SU-DHL-6 (cell line): Measurements from ENCODE around the gene RTEL1.

Experiments used
- H2AFZ ChIP-seq: fragments of 200-600 bp; sonication (generic); 2 replicates; pipeline ENCODE4 v1.6.1; 2014; ENCODE audit warnings: low read depth, mild to moderate bottlenecking, moderate library complexity, mixed read lengths, antibody characterized with exemption, low read length; ENCODE audit not compliant: severe bottlenecking
- H3F3A ChIP-seq: fragments of 200-600 bp; shearing (Covaris generic); 2 replicates; pipeline ENCODE4 v1.6.0; 2016; ENCODE audit warnings: antibody characterized with exemption, mild to moderate bottlenecking; ENCODE audit not compliant: insufficient read depth
- H3K27ac ChIP-seq: fragments of 200-600 bp; sonication (generic); 2 replicates; pipeline ENCODE4 v1.5.1; 2016; ENCODE audit warnings: low read depth, mild to moderate bottlenecking, low read length, moderate library complexity, mixed read lengths
- H3K27me3 ChIP-seq: fragments of 200-600 bp; sonication (generic), shearing (Covaris generic); 2 replicates; pipeline ENCODE4 v1.6.0; 2014; ENCODE audit warnings: mild to moderate bottlenecking, low read length
- H3K36me3 ChIP-seq: fragments of 200-600 bp; sonication (generic); 2 replicates; pipeline ENCODE4 v1.6.1; 2014; ENCODE audit warnings: mild to moderate bottlenecking, low read length, mixed read lengths
- H3K4me2 ChIP-seq: fragments of 300-600, 200-600 bp; shearing (Covaris generic), sonication (generic); 2 replicates; pipeline ENCODE4 v1.6.0; 2014; ENCODE audit warnings: low read length, low read depth, mild to moderate bottlenecking; ENCODE audit not compliant: poor library complexity, severe bottlenecking
- H3K4me3 ChIP-seq: fragments of 200-600 bp; sonication (generic); 2 replicates; pipeline ENCODE4 v1.5.1; 2014; ENCODE audit warnings: antibody characterized with exemption, low read length, mild to moderate bottlenecking, mixed read lengths; ENCODE audit not compliant: insufficient read depth, poor library complexity, severe bottlenecking
- H3K79me2 ChIP-seq: fragments of 200-600 bp; sonication (generic); 2 replicates; pipeline ENCODE4 v1.6.1; 2014; ENCODE audit warnings: mild to moderate bottlenecking, low read length, moderate library complexity; ENCODE audit not compliant: insufficient read depth
- H3K9ac ChIP-seq: fragments of 200-600 bp; sonication (generic); 2 replicates; pipeline ENCODE4 v1.7.0; 2014; ENCODE audit warnings: mild to moderate bottlenecking, low read length
- H3K9me2 ChIP-seq: fragments of 200-600 bp; sonication (generic); replicated peaks from 2 replicates; pipeline ENCODE4 v1.6.1; 2014; ENCODE audit warnings: low read length; ENCODE audit not compliant: insufficient read depth
- H3K9me3 ChIP-seq: fragments of 200-600 bp; sonication (generic); 2 replicates; pipeline ENCODE4 v1.6.1; 2014; ENCODE audit warnings: low read length, mixed read lengths; ENCODE audit not compliant: insufficient read depth
- H4K20me1 ChIP-seq: fragments of 200-600 bp; sonication (generic); 2 replicates; pipeline ENCODE4 v1.6.1; 2014; ENCODE audit warnings: low read depth, mild to moderate bottlenecking, antibody characterized with exemption, low read length, moderate library complexity, mixed read lengths
- EZH2phosphoT487 ChIP-seq: fragments of 200-600 bp; sonication (generic), shearing (Covaris generic); conservative IDR thresholded peaks from 2 replicates; pipeline ENCODE4 v1.6.1; 2018; ENCODE audit warnings: mild to moderate bottlenecking, antibody characterized with exemption, low read length, moderate library complexity, mixed read lengths
- TF ChIP-seq, protein P1 (sequence below): fragments of 200-600 bp; sonication (generic); IDR thresholded peaks from one replicate; pipeline ENCODE4 v1.5.1; 2017; ENCODE audit warnings: antibody characterized with exemption, mild to moderate bottlenecking, low read length, moderate library complexity; ENCODE audit not compliant: insufficient read depth, poor library complexity, severe bottlenecking

The RTEL1 gene

GRCh38 chr20:63693083-63693732 lies 35.1 kb downstream of the RTEL1 start:
- H3K79me2 ChIP-seq = no peaks in the 10 kb centered on the region
- H3F3A ChIP-seq = no peaks in the 10 kb centered on the region
- H3K4me2 ChIP-seq = no peak overlapping the region
- H3K9me3 ChIP-seq = no peaks in the 10 kb centered on the region
- no peaks in the 10 kb centered on the region for H3K27me3 ChIP-seq
- H2AFZ ChIP-seq = no peak overlapping the region
- no peak overlapping the region for H3K4me3 ChIP-seq
- no peak overlapping the region for H3K27ac ChIP-seq
- no peaks in the 10 kb centered on the region for H3K36me3 ChIP-seq
- TF ChIP-seq, protein P1, sequence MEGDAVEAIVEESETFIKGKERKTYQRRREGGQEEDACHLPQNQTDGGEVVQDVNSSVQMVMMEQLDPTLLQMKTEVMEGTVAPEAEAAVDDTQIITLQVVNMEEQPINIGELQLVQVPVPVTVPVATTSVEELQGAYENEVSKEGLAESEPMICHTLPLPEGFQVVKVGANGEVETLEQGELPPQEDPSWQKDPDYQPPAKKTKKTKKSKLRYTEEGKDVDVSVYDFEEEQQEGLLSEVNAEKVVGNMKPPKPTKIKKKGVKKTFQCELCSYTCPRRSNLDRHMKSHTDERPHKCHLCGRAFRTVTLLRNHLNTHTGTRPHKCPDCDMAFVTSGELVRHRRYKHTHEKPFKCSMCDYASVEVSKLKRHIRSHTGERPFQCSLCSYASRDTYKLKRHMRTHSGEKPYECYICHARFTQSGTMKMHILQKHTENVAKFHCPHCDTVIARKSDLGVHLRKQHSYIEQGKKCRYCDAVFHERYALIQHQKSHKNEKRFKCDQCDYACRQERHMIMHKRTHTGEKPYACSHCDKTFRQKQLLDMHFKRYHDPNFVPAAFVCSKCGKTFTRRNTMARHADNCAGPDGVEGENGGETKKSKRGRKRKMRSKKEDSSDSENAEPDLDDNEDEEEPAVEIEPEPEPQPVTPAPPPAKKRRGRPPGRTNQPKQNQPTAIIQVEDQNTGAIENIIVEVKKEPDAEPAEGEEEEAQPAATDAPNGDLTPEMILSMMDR = no peak
- no peak for TF ChIP-seq EZH2phosphoT487
- no peaks in the 10 kb centered on the region for H4K20me1 ChIP-seq
- H3K9ac ChIP-seq = no peak overlapping the region
- no peaks in the 10 kb centered on the region for H3K9me2 ChIP-seq

DNA sequence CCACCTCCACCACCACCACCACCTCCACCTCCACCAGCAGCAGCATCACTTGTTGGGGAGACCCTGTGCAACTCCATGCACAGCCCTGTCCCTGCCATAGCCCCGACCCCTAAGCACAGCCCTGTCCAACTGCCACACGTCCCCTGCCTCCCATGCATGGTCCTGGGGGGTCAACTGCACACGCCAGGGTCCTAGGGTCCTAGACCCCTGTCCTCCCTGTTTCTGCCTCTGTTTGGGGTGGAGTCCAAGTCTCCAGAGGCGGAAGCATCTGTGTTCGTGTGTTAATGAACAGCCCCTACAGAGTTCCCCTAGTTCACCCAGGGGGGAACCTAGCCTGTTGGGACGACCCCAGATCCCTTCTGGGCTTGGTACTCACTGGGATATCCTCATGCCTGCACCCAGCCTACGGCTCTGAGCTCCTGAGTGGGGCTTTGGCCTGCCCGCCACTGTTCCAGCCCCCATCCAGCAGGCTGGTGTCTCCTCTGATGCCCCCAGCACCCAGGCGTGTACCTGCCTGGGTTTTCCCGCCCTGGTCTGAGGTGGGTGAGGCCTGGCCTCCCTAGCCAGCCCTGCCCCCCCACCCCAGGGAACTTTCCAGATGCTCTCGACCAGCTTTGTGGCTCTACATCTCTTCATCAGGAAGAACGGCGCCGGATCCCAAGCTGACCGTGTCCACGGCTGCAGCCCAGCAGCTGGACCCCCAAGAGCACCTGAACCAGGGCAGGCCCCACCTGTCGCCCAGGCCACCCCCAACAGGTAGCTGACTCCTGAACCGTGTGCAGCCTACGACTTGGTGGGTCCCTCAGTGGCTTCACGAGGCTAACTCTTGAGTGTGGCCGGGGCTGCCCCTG lies 35.8 kb downstream of the RTEL1 start:
- Histone ChIP-seq H3K27ac (no peak overlapping the region), H4K20me1 (no peaks in the 10 kb centered on the region), H2AFZ (no peak overlapping the region), H3K4me3 (no peak overlapping the region), H3K36me3 (no peaks in the 10 kb centered on the region), H3F3A (no peaks in the 10 kb centered on the region), H3K79me2 (no peaks in the 10 kb centered on the region), H3K9ac (no peak overlapping the region), H3K9me2 (no peaks in the 10 kb centered on the region), H3K4me2 (no peak overlapping the region), H3K9me3 (no peaks in the 10 kb centered on the region), H3K27me3 (no peaks in the 10 kb centered on the region)
- no peak for TF ChIP-seq EZH2phosphoT487
- TF ChIP-seq, protein P1 = no peak

DNA sequence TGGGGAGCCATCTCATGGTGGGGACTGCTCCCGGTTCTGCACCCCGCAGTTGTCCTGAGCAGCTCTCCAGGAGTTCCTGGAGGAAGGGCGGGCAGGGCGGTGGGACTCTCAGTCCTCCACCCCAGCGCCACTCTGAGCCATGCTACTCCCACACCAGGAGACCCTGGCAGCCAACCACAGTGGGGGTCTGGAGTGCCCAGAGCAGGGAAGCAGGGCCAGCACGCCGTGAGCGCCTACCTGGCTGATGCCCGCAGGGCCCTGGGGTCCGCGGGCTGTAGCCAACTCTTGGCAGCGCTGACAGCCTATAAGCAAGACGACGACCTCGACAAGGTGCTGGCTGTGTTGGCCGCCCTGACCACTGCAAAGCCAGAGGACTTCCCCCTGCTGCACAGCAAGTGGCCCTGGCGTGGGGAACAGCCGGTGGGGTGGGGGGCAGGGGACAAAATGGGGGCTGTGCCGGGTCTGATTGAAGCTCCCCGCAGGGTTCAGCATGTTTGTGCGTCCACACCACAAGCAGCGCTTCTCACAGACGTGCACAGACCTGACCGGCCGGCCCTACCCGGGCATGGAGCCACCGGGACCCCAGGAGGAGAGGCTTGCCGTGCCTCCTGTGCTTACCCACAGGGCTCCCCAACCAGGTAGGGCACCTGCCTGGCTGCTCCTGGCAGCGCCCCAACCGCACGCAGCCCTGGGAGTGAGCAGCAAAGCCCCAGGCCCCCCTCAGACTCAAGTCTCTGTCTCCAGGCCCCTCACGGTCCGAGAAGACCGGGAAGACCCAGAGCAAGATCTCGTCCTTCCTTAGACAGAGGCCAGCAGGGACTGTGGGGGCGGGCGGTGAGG lies 36.7 kb downstream of the RTEL1 start:
- Histone ChIP-seq H3K9ac (no peak overlapping the region), H2AFZ (no peak overlapping the region), H3K27me3 (no peaks in the 10 kb centered on the region), H3K9me2 (no peaks in the 10 kb centered on the region), H3K4me2 (no peak overlapping the region), H3K27ac (no peak overlapping the region), H3K36me3 (no peaks in the 10 kb centered on the region), H4K20me1 (no peaks in the 10 kb centered on the region), H3K79me2 (no peaks in the 10 kb centered on the region), H3F3A (no peaks in the 10 kb centered on the region), H3K4me3 (no peak overlapping the region), H3K9me3 (no peaks in the 10 kb centered on the region)
- TF ChIP-seq EZH2phosphoT487 = no peak
- TF ChIP-seq, protein P1 = no peak
